HFFc6 (cell line): ENCODE results near the gene MARCHF10. TPM values are rescaled to one million over a fixed set of nuclear protein-coding genes. Genes with fewer than 3 reads are reported as not detected.

Source experiments
- DNase-seq: peaks from one replicate; pipeline ENCODE4 v3.0.0-alpha.2; 2018
- H3K27ac Mint-ChIP-seq: 2 replicates; pipeline ENCODE4 v1.8.0; 2020; ENCODE audit warnings: mild to moderate bottlenecking, mixed read lengths
- H3K27me3 Mint-ChIP-seq: 2 replicates; pipeline ENCODE4 v1.8.0; 2021; ENCODE audit warnings: mild to moderate bottlenecking, moderate library complexity, mixed read lengths; ENCODE audit not compliant: insufficient read depth
- H3K36me3 Mint-ChIP-seq: 2 replicates; pipeline ENCODE4 v1.8.0; 2021; ENCODE audit warnings: low read depth, mixed read lengths
- H3K4me1 Mint-ChIP-seq: 2 replicates; pipeline ENCODE4 v1.8.0; 2020; ENCODE audit warnings: low read depth, mixed read lengths
- H3K4me3 Mint-ChIP-seq: 2 replicates; pipeline ENCODE4 v1.8.0; 2020; ENCODE audit warnings: mild to moderate bottlenecking, moderate library complexity, mixed read lengths
- H3K9me3 Mint-ChIP-seq: 2 replicates; pipeline ENCODE4 v1.8.0; 2020; ENCODE audit warnings: mild to moderate bottlenecking, mixed read lengths
- CTCF ChIP-seq: fragments of 200-600 bp; sonication (generic); IDR thresholded peaks from 2 replicates; pipeline ENCODE4 v1.5.0; 2021; ENCODE audit warnings: antibody characterized with exemption, mild to moderate bottlenecking
- total RNA-seq, 6 experiments: library from RNA; stranded (reverse); fragmentation: NEBNext Ultra II Directional; extraction: Animal tissue kit (Norgen Biotek cat#: 25700); gene quantifications; 2 replicates in 1 of 6; 3 replicates in 5 of 6; pipeline ENCODE4 v1.2.3, GENCODE V29; 2021

The MARCHF10 gene
- total RNA-seq, 6 experiments from 2014 or later = 0.46 to 1.5 (median 0.89) TPM

- peak overlapping the region; percentile 56; the same call in 1 of the 2 replicates for H3K27ac Mint-ChIP-seq
- no peaks in the 10 kb centered on the region; the same call in 1 of the 2 replicates for H3K27me3 Mint-ChIP-seq
- peaks cover 9% of the 10 kb centered on the region for H3K9me3 Mint-ChIP-seq
- no peak overlapping the region for H3K4me3 Mint-ChIP-seq
- TF ChIP-seq CTCF = no peak
- DNase-seq = no peak
- H3K36me3 Mint-ChIP-seq = peaks cover 29% of the 10 kb centered on the region
- peaks cover 58% of the 10 kb centered on the region for H3K4me1 Mint-ChIP-seq
Observed at GRCh38 chr17:62782730-62783270, 25.3 kb downstream of the MARCHF10 start.

- H3K4me1 Mint-ChIP-seq = peaks cover 50% of the 10 kb centered on the region
- no peak overlapping the region for H3K27ac Mint-ChIP-seq
- peaks cover 29% of the 10 kb centered on the region for H3K36me3 Mint-ChIP-seq
- H3K27me3 Mint-ChIP-seq = no peaks in the 10 kb centered on the region; the same call in 1 of the 2 replicates
- H3K4me3 Mint-ChIP-seq = no peak overlapping the region
- H3K9me3 Mint-ChIP-seq = peaks cover 9% of the 10 kb centered on the region
- no peak for DNase-seq
- TF ChIP-seq CTCF = no peak
Observed at GRCh38 chr17:62781831-62782251, 26.3 kb downstream of the MARCHF10 start.

- H3K4me1 Mint-ChIP-seq = peaks cover 47% of the 10 kb centered on the region
- H3K9me3 Mint-ChIP-seq = peaks cover 9% of the 10 kb centered on the region
- no peak overlapping the region for H3K4me3 Mint-ChIP-seq
- TF ChIP-seq CTCF = no peak
- peak overlapping the region; percentile 73 for H3K27ac Mint-ChIP-seq
- H3K36me3 Mint-ChIP-seq = peaks cover 29% of the 10 kb centered on the region
- H3K27me3 Mint-ChIP-seq = no peaks in the 10 kb centered on the region; the same call in 1 of the 2 replicates
- no peak for DNase-seq
Observed at GRCh38 chr17:62781356-62781755, 26.8 kb downstream of the MARCHF10 start.

GRCh38 chr17:62780951-62781350, 27.2 kb downstream of the MARCHF10 start:
- DNase-seq = peak; percentile 13
- H3K27ac Mint-ChIP-seq = peak overlapping the region; percentile 73

GRCh38 chr17:62780269-62780668, 27.8 kb downstream of the MARCHF10 start:
- TF ChIP-seq CTCF = no peak; the same call in 1 of the 2 replicates
- no peak for DNase-seq
- H3K27me3 Mint-ChIP-seq = no peaks in the 10 kb centered on the region; the same call in 1 of the 2 replicates
- H3K27ac Mint-ChIP-seq = peak overlapping the region; percentile 73
- peaks cover 29% of the 10 kb centered on the region for H3K36me3 Mint-ChIP-seq
- peaks cover 52% of the 10 kb centered on the region for H3K4me1 Mint-ChIP-seq
- H3K9me3 Mint-ChIP-seq = peaks cover 9% of the 10 kb centered on the region
- no peak overlapping the region for H3K4me3 Mint-ChIP-seq

More at GRCh38 chr17:62780951-62781350, 27.2 kb downstream of the MARCHF10 start:
- peak overlapping the region; percentile 66 for H3K4me3 Mint-ChIP-seq
- peaks cover 9% of the 10 kb centered on the region for H3K9me3 Mint-ChIP-seq
- H3K4me1 Mint-ChIP-seq = peaks cover 50% of the 10 kb centered on the region
- no peaks in the 10 kb centered on the region; the same call in 1 of the 2 replicates for H3K27me3 Mint-ChIP-seq
- TF ChIP-seq CTCF = no peak
- peaks cover 29% of the 10 kb centered on the region for H3K36me3 Mint-ChIP-seq
